Panc1 (cell line): ENCODE results near the gene NHP2. TPM values are rescaled to one million over a fixed set of nuclear protein-coding genes. Genes with fewer than 3 reads are reported as not detected.

Experiments
- ATAC-seq: fragments of 200-7000 bp; cut with Tn5 transposase; 2 replicates; pipeline ENCODE4 v1.9.1; 2020; ENCODE audit warnings: mild to moderate bottlenecking, moderate library complexity
- BruUV-seq: library from RNA; stranded (reverse); fragments of 400-500 nt; replicated peaks from 2 replicates; lab custom pipeline; 2021; lab: Mats Ljungman, UMichigan
- CTCF ChIA-PET: fragments of 300-600 bp; sonication (Branson Sonifier 250); formaldehyde crosslinking; loops from one replicate; lab custom pipeline; 2022; ENCODE audit warnings: antibody characterized with exemption; lab: Charles Lee
- POLR2A ChIA-PET: fragments of 300-600 bp; sonication (Branson Sonifier 250); formaldehyde crosslinking; loops from one replicate; lab custom pipeline; 2022; ENCODE audit warnings: antibody characterized with exemption; lab: Charles Lee
- DNase-seq: peaks from one replicate; pipeline ENCODE4 v3.0.0-alpha.2; 2010; ENCODE audit warnings: low read depth, low spot score
- H3K27ac ChIP-seq: 2 replicates; pipeline ENCODE4 v1.5.1; 2011; ENCODE audit warnings: mild to moderate bottlenecking, low read length, inconsistent platforms
- H3K27me3 ChIP-seq: fragments of 200-500 bp; sonication (Bioruptor generic); 2 replicates; pipeline ENCODE4 v1.6.0; 2014; ENCODE audit warnings: low read length, inconsistent platforms; ENCODE audit not compliant: control insufficient read depth, insufficient read depth
- H3K36me3 ChIP-seq: fragments of 200-500 bp; sonication (Bioruptor generic); 2 replicates; pipeline ENCODE4 v1.5.1; 2014; ENCODE audit warnings: inconsistent platforms, mild to moderate bottlenecking, low read length, moderate library complexity; ENCODE audit not compliant: control insufficient read depth, insufficient read depth
- H3K4me1 ChIP-seq: 2 replicates; pipeline ENCODE4 v1.5.1; 2011; ENCODE audit warnings: inconsistent platforms, mild to moderate bottlenecking, low read length, moderate library complexity; ENCODE audit not compliant: control insufficient read depth, insufficient read depth
- H3K4me3 ChIP-seq, 2 experiments: 2 replicates each; pipeline ENCODE4 v1.5.1; 2011 to 2012; ENCODE audit warnings: low read depth in 2 of 2, low read length in 2 of 2, mild to moderate bottlenecking in 2 of 2, inconsistent platforms in 1 of 2, moderate library complexity in 1 of 2
- H3K9me3 ChIP-seq: fragments of 200-500 bp; sonication (Bioruptor generic); 2 replicates; pipeline ENCODE4 v1.5.1; 2014; ENCODE audit warnings: low read depth, mild to moderate bottlenecking, inconsistent platforms, low read length, moderate library complexity; ENCODE audit not compliant: control insufficient read depth, insufficient read depth
- CTCF ChIP-seq: fragments of 450-650 bp; IDR thresholded peaks from 2 replicates; pipeline ENCODE4 v1.5.1; 2017; ENCODE audit warnings: mild to moderate bottlenecking
- POLR2AphosphoS5 ChIP-seq: IDR thresholded peaks from 2 replicates; pipeline ENCODE4 v1.6.1; 2012; ENCODE audit warnings: mild to moderate bottlenecking, low read depth, low read length, moderate library complexity
- REST ChIP-seq, 2 experiments: IDR thresholded peaks; 2 replicates each; pipeline ENCODE4 v1.6.1; 2011 to 2012; ENCODE audit warnings: low read depth in 2 of 2, control low read depth in 1 of 2, low read length in 1 of 2, mild to moderate bottlenecking in 1 of 2, moderate library complexity in 1 of 2; ENCODE audit not compliant: insufficient read depth in 1 of 2
- SIN3A ChIP-seq: IDR thresholded peaks from 2 replicates; pipeline ENCODE4 v1.6.1; 2012; ENCODE audit warnings: low read depth, mild to moderate bottlenecking, low read length, moderate library complexity, borderline replicate concordance; ENCODE audit not compliant: insufficient read depth
- TCF7L2 ChIP-seq: IDR thresholded peaks from 2 replicates; pipeline ENCODE4 v1.6.1; 2011; ENCODE audit warnings: mild to moderate bottlenecking, low read depth, low read length, inconsistent platforms
- in situ Hi-C: cut with HindIII; loops from 2 replicates; pipeline ENCODE4 v1.10.0; 2016; ENCODE audit warnings: low sequenced_read_pairs, low pct_unique_long_range_greater_than_20kb
- intact Hi-C: fragments of 100-400 bp; cut with micrococcal nuclease; formaldehyde crosslinking; loops from one replicate; pipeline ENCODE4 v1.10.0; 2022; ENCODE audit not compliant: unreplicated experiment
- total RNA-seq: library from RNA; stranded (reverse); gene quantifications from one replicate; pipeline ENCODE4 v1.2.1, GENCODE V29; 2021; ENCODE audit not compliant: unreplicated experiment

Gene NHP2
- total RNA-seq, 1 experiment from 2014 or later: 239 TPM

GRCh38 chr5:178186427-178186826, 32.7 kb upstream of the NHP2 start:
- Histone ChIP-seq H3K36me3 (no peaks in the 10 kb centered on the region), H3K4me1 (no peaks in the 10 kb centered on the region), H3K27ac (no peak overlapping the region), H3K4me3 (no peak overlapping the region), H3K9me3 (no peaks in the 10 kb centered on the region), H3K27me3 (no peaks in the 10 kb centered on the region)
- BruUV-seq: no TSS peak
- intact Hi-C loops: no loop called here
- DNase-seq (no peak), ATAC-seq (no peak)
- in situ Hi-C loops: no loop called here
- no peak for TF ChIP-seq REST (IDR thresholded peaks at IDR 0.05; ENCODE audit: insufficient read depth in 1 of 2, low read depth in 2 of 2, low read length in 1 of 2)
- no peak for TF ChIP-seq CTCF
- TF ChIP-seq SIN3A: no peak
- TF ChIP-seq POLR2AphosphoS5: no peak
- no peak for TF ChIP-seq TCF7L2
- ChIA-PET CTCF (interaction anchor here (0.8 kb wide), 1 partner anchor 27 kb away, joined by 3 read pairs; no protein-coding TSS in a partner anchor), POLR2A (no interaction called here)

GRCh38 chr5:178182158-178182876, 28.6 kb upstream of the NHP2 start:
- intact Hi-C loops: no loop called here
- CTCF ChIA-PET: interaction anchor here (0.6 kb wide), 1 partner anchor 13 kb away, joined by 19 read pairs; no protein-coding TSS in a partner anchor

More at GRCh38 chr5:178182158-178182876, 28.6 kb upstream of the NHP2 start:
- Histone ChIP-seq H3K27me3 (no peaks in the 10 kb centered on the region), H3K4me3 (no peak overlapping the region), H3K36me3 (no peaks in the 10 kb centered on the region), H3K27ac (no peak overlapping the region), H3K4me1 (no peaks in the 10 kb centered on the region), H3K9me3 (no peaks in the 10 kb centered on the region)
- in situ Hi-C loops: no loop called here
- TF ChIP-seq CTCF (no peak), POLR2AphosphoS5 (no peak), TCF7L2 (no peak), SIN3A (no peak), REST (IDR thresholded peaks at IDR 0.05; ENCODE audit: insufficient read depth in 1 of 2, low read depth in 2 of 2, low read length in 1 of 2) (no peak)
- POLR2A ChIA-PET: no interaction called here
- no peak for DNase-seq
- 0 out of 2 replicates have a peak, but pooled peaks have one; percentile 53 for ATAC-seq
- BruUV-seq: no TSS peak
